Myocyte (in vitro differentiated cells): ENCODE measurements around the gene SYTL4. TPM values are rescaled to one million over a fixed set of nuclear protein-coding genes. Genes with fewer than 3 reads are reported as not detected.
"Not testable (repeated sequence)": the region's sequence is repeated elsewhere in the genome, so short reads cannot be mapped to it uniquely, and the experiment has no call there.

Source experiments
- DNase-seq: peaks from one replicate; pipeline ENCODE4 v3.0.0-alpha.2; 2012; ENCODE audit warnings: low read depth
- polyA plus RNA-seq: library from polyadenylated mRNA; unstranded; fragments of >200 nt; gene quantifications from one replicate; pipeline ENCODE4 v1.2.1, GENCODE V29; 2012; ENCODE audit warnings: missing spikeins
- total RNA-seq: library from RNA; depleted of rRNA; stranded (reverse); fragments of >200 nt; gene quantifications from 2 replicates; pipeline ENCODE4 v1.2.3, GENCODE V29; 2014

The SYTL4 gene
- total RNA-seq: 0.88 and 0.99 TPM in 2 replicates
- polyA plus RNA-seq: 3.1 TPM

DNA sequence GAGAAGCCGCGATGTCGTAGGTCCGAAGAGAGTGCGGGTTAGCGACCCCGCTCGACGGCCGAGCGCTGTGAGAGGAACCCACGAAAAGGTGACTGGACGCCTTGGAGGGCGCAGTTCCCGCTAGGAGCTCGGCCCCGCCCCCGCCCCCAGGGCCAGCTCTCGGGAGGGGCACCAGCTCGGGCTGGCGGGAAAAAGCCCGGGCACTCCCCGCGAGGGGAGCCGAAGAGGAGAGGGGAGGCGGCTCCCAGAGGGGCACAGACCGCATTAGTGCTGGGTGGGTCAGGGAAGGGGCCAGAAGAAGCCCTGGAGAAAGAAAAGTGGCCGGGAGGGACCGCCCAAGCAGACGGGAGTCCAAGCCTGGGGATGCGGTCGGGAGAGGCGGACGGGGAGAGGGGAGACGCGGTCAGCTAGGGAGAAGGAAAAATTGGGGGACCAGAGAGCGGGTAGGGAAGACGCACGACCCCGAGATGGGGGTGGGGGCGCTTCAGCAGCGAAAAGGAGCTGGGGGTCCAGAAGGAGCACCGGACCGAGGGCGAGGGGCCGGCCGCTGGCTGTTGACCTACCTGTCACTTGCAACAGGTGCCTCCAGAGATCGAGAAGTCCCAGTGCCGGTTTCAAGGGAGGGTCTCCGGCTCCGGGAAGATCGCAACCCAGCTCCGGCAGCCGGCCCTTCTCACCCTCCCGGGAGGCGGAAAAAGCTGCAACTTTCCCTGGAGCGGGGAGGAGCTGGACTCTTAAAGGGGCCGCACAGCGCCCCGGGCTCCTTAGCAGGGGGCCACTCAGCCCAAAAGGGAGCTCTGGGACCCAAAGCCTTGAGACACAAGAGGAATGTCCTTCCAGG is at the start of gene SYTL4:
Gene SYTL4 (minus strand): TSS at position 681 of the 841 bp plus-strand sequence. CDS start 30,084 bp downstream, outside the sequence.
- DNase-seq: peak; percentile 12

- not testable (repeated sequence) for DNase-seq
Observed at GRCh38 chrX:100769439-100769838, 37.5 kb upstream of the SYTL4 start.

DNA sequence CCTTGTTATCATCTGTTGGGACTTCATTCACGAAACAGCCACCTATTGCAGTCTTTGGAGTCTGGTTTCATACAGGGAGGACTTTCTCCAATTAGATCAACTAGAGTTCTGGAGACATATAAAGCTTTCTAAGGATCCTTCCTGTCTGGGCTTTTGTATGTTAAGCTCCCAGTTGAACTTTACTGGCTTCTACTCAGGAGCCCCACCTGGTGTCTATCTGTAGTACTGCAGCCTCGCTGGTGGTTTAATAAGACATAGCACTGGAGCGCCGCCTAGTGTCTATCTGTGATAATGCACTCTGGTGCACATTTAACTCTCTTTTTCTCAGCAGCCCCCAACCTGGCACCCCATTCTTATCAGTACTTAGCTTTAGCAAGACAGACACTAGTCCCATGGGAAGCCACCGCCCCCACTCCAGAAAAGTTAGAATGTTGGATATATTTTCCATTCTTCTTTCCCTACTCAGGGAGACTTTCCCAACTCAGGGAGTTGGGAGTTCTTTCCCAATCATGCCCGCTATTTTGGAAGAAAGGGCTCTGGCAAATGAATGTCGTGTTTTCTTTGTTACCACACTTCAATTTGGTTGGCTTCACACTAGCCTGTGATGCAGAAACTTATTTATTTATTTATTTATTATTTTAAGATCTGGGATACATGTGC is 36.9 kb upstream of the SYTL4 start:
- DNase-seq: peak; percentile 61

- no peak for DNase-seq
Observed at GRCh38 chrX:100750883-100751282, 19.0 kb upstream of the SYTL4 start.

- DNase-seq: no peak
Observed at GRCh38 chrX:100748108-100748507, 16.2 kb upstream of the SYTL4 start.

GRCh38 chrX:100747703-100748102 is 15.8 kb upstream of the SYTL4 start:
- DNase-seq: no peak

DNA sequence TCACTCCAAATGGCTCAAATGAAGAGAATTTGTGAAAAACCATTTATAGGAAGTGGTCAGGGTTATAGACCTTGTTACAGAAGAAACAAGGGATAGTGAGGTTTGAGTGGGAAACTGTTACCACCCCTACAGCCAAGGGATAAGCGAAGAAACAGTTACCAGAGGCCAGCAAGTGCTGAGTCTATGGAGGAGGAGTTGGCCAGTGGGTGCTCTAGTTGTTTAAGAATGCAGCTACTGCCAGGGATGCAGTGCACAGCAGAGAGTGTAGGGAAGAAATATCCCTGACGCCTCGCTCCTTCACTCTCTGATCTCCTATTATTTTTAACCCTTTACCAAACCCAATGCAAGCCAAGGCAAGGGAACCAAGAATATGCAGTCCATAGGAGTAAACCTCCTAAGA is 15.2 kb upstream of the SYTL4 start:
- DNase-seq: no peak

DNA sequence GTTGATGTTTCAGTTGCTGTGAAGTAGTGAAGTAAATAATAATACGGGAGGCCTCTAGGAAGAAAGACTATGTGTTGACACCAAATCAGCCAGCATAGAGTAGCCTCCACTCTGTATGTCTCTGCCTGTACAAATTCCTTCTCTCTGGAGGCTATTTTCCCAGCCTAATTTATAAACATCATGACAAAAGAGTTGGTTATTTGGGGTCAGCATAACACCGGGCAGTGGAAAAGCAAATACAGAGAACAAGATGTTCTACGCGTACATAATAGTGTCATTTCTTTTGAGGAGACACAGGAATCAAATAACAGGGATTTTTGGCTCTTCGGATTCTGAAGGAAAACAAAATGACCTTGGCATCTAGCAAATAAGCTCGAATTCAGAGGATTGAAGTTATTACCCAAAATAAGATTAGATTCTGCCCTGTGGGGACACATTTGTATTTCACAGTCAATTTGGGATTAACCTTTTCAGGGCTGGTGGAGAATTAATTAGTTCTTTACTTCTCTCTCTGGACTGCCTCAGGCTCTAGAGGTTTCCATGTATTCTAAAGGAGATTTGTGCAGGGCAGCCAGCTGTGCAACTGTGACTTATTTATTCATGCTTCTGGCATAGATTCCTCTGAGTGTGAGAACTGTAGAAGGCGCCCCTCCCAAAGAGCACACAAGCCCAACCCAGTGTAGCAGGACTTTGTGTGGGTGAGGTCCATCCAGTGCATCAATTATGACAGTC is 14.1 kb upstream of the SYTL4 start:
- DNase-seq: no peak

- no peak for DNase-seq
Observed at GRCh38 chrX:100745205-100745604, 13.3 kb upstream of the SYTL4 start.

GRCh38 chrX:100743009-100743607 is 11.2 kb upstream of the SYTL4 start:
- no peak for DNase-seq

DNA sequence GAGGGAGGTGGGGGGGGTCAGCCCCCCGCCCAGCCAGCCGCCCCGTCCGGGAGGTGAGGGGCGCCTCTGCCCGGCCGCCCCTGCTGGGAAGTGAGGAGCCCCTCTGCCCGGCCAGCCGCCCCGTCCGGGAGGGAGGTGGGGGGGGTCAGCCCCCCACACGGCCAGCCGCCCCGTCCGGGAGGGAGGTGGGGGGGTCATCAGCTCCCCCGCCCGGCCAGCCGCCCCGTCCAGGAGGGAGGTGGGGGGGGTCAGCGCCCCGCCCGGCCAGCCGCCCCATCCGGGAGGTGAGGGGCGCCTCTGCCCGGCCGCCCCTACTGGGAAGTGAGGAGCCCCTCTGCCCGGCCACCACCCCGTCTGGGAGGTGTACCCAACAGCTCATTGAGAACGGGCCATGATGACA is 7.9 kb downstream of the SYTL4 start:
- not testable (repeated sequence) for DNase-seq

GRCh38 chrX:100721328-100721727 is 10.6 kb downstream of the SYTL4 start:
- DNase-seq: no peak

GRCh38 chrX:100720301-100720700 is 11.6 kb downstream of the SYTL4 start:
- DNase-seq: no peak

- no peak for DNase-seq
Observed at GRCh38 chrX:100719139-100719538, 12.8 kb downstream of the SYTL4 start.

GRCh38 chrX:100717363-100717762 is 14.6 kb downstream of the SYTL4 start:
- no peak for DNase-seq

- DNase-seq: no peak
Observed at GRCh38 chrX:100710816-100711215, 21.1 kb downstream of the SYTL4 start.

DNA sequence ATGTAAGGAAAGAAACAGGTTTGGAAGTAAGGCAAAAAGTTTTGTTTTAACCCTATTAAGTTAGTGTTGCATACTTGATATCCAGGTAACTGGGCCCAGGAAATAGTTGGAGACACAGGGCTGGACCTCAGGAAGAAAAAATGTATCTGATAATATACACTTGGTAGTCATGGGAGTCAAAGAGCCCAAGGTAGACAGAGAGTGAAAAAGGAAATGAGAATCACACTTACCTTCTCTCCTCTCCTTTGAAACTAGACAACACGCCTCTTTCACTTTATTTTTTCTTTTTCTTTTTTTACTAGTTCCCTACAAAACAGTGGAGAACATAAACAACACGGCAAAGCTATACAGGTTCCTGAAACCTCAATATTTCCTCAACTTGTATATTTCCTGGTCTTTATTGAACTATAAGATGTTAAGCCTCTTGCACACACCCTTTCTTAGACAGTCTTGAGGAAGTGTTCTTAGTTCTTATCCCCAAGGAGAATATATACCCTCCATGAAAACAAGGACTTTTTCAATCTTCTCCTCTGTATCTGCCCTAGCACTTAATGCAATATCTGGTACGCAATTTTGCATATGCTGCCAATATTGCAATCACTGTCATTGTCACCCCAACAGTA is 27.2 kb downstream of the SYTL4 start:
- DNase-seq: no peak

GRCh38 chrX:100700809-100701208 is 31.1 kb downstream of the SYTL4 start:
- no peak for DNase-seq

- no peak for DNase-seq
Observed at GRCh38 chrX:100698551-100698950, 33.4 kb downstream of the SYTL4 start.

DNA sequence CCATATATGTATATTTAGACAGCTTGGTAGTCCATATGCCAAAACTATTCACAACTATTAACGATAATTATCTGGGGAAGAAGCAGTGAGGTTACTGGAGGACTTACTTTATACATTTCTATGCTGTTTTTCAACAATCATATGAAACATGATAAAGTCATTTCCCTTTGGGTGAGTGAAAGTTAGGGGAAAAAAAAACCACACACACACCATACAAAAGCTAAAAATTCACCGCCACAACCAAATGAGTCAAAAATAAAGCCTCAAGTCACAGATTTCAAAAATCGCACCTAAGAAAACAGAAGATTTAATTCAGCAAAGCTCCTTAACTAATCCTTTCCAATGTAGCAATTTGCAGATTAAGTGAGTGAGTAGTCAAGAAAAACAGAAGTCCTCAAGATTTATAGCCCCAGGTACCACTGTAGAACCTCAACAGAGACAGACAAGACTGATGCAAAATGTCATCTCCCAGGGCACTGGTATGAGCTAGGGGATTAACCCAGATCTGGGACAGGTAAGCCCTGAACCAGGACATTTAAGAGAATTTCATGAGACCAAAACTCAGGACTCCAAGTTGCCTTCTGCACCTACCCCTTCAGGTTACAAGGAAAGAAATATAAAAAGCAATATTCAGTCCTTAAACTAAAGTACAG is 35.1 kb downstream of the SYTL4 start:
- DNase-seq: no peak

DNA sequence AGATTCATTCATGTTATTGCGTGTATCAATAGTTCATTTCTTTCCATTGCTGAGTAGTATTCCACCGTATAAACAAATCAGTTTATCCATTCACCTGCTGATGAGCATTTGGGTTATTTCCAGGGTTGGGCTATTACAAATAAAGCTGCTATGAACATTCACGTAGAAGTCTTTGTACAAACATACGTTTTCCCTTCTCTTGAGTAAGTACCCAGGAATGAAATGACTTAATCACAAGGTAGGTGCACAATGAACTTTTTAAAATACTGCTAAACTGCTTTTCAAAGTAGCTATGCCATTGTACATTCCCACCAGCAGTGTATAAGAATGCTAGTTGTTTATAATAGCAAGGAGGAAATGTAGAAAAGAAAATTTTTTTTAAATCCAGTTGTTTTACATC is 35.9 kb downstream of the SYTL4 start:
- no peak for DNase-seq
